HepG2 (cell line): ENCODE results near the gene DNAJC5. TPM values are rescaled to one million over a fixed set of nuclear protein-coding genes. Genes with fewer than 3 reads are reported as not detected.

ENCODE experiments used
- ATAC-seq: fragments of 200-7000 bp; cut with Tn5 transposase; 3 replicates; pipeline ENCODE4 v1.9.1; 2020; ENCODE audit warnings: mild to moderate bottlenecking, moderate library complexity
- BruUV-seq: library from RNA; stranded (reverse); fragments of 400-500 nt; replicated peaks from 2 replicates; lab custom pipeline; 2021; lab: Mats Ljungman, UMichigan
- CTCF ChIA-PET: fragments of 300-600 bp; formaldehyde crosslinking; extraction: SDS; loops from one replicate; lab custom pipeline; 2021; ENCODE audit warnings: low total read pairs, inconsistent platforms, low intra/inter-chr PET ratio; lab: Yijun Ruan, JAX
- POLR2A ChIA-PET: fragments of 350-600 bp; sonication (Branson Sonifier 250); formaldehyde crosslinking; loops from one replicate; lab custom pipeline; 2020; ENCODE audit warnings: antibody characterized with exemption, inconsistent platforms; lab: Yijun Ruan, JAX
- DNase-seq: peaks from one replicate; pipeline ENCODE4 v3.0.0-alpha.2; 2015; ENCODE audit warnings: low spot score
- FAIRE-seq: peaks from 3 replicates; lab custom pipeline; 2011; peaks lifted over from hg19 to GRCh38; lab: Jason Lieb, UNC
- H2AFZ ChIP-seq: one replicate; pipeline ENCODE4 v1.6.1; 2011; ENCODE audit warnings: low read length, inconsistent platforms
- H3K27ac ChIP-seq: fragments of 300-600 bp; 3 replicates; pipeline ENCODE4 v1.8.0; 2011; ENCODE audit warnings: mixed run types, mild to moderate bottlenecking, mixed read lengths, low read length, inconsistent platforms; ENCODE audit not compliant: insufficient read depth; ENCODE audit errors: extremely low read length
- H3K27me3 ChIP-seq, 2 experiments: fragments of 200-600 bp in 1 of 2; 2 replicates in 1 of 2; 3 replicates in 1 of 2; pipeline versions ENCODE4 v1.6.0 to v1.8.0; 2011; ENCODE audit warnings: low read length in 2 of 2, mild to moderate bottlenecking in 2 of 2, moderate library complexity in 2 of 2, inconsistent platforms in 1 of 2; ENCODE audit not compliant: insufficient read depth in 2 of 2, control insufficient read depth in 1 of 2
- H3K36me3 ChIP-seq, 2 experiments: fragments of 200-600 bp in 1 of 2; replicated peaks in 1 of 2; 2 replicates in 1 of 2; 3 replicates in 1 of 2; pipeline versions ENCODE4 v1.5.1 to v1.8.0; 2011; ENCODE audit warnings: low read length in 2 of 2, inconsistent platforms in 1 of 2; ENCODE audit not compliant: insufficient read depth in 2 of 2, control insufficient read depth in 1 of 2
- H3K4me1 ChIP-seq: 2 replicates; pipeline ENCODE4 v1.5.1; 2012; ENCODE audit warnings: low read length, inconsistent platforms; ENCODE audit not compliant: insufficient read depth
- H3K4me2 ChIP-seq: 2 replicates; pipeline ENCODE4 v1.6.0; 2011; ENCODE audit warnings: low read depth, low read length, inconsistent platforms
- H3K4me3 ChIP-seq, 3 experiments: fragments of 200-600 bp in 1 of 3; sonication (generic), shearing (Covaris generic) in 1 of 3; replicated peaks in 1 of 3; 2 replicates each; pipeline ENCODE4 v1.5.1; 2011 to 2016; ENCODE audit warnings: low read length in 3 of 3, inconsistent platforms in 2 of 3, low read depth in 2 of 3, mild to moderate bottlenecking in 2 of 3, control low read depth in 1 of 3, mixed read lengths in 1 of 3; ENCODE audit not compliant: insufficient read depth in 1 of 3
- H3K79me2 ChIP-seq: one replicate; pipeline ENCODE4 v1.6.1; 2011; ENCODE audit warnings: low read length, inconsistent platforms; ENCODE audit not compliant: insufficient read depth
- H3K9ac ChIP-seq: 2 replicates; pipeline ENCODE4 v1.6.0; 2011; ENCODE audit warnings: mild to moderate bottlenecking, low read depth, low read length, inconsistent platforms; ENCODE audit not compliant: insufficient read depth
- H3K9me3 ChIP-seq: 2 replicates; pipeline ENCODE4 v1.5.1; 2012; ENCODE audit warnings: mild to moderate bottlenecking, low read length
- H4K20me1 ChIP-seq: 2 replicates; pipeline ENCODE4 v1.6.0; 2011; ENCODE audit warnings: inconsistent platforms, mild to moderate bottlenecking, low read length, moderate library complexity; ENCODE audit not compliant: insufficient read depth
- E2F5 ChIP-seq: sonication (generic); formaldehyde crosslinking; conservative IDR thresholded peaks from 2 replicates; pipeline ENCODE4 v1.4.0; 2020; ENCODE audit warnings: missing genetic modification reagents
- FOXC1 ChIP-seq: sonication (generic); formaldehyde crosslinking; IDR thresholded peaks from 2 replicates; pipeline ENCODE4 v1.8.0; 2022; ENCODE audit warnings: mild to moderate bottlenecking, missing genetic modification reagents, borderline replicate concordance
- GTF2F1 ChIP-seq: fragments of 150-350 bp; IDR thresholded peaks from 2 replicates; pipeline ENCODE4 v1.6.1; 2014; ENCODE audit warnings: low read length
- IRF1 ChIP-seq: sonication (generic); formaldehyde crosslinking; IDR thresholded peaks from 2 replicates; pipeline ENCODE4 v1.4.0; 2020; ENCODE audit warnings: low read depth, mild to moderate bottlenecking, missing genetic modification reagents
- ISL2 ChIP-seq: sonication (generic); formaldehyde crosslinking; IDR thresholded peaks from 2 replicates; pipeline ENCODE4 v1.5.0; 2020; ENCODE audit warnings: missing genetic modification reagents
- PHF8 ChIP-seq: sonication (generic); formaldehyde crosslinking; IDR thresholded peaks from 2 replicates; pipeline ENCODE4 v1.5.0; 2020; ENCODE audit warnings: missing genetic modification reagents
- ZNF205 ChIP-seq: IDR thresholded peaks from 2 replicates; pipeline ENCODE4 v1.6.1; 2018; ENCODE audit warnings: missing biosample characterization, missing genetic modification reagents
- ZNF281 ChIP-seq: sonication (generic); formaldehyde crosslinking; IDR thresholded peaks from 2 replicates; pipeline ENCODE4 v1.4.0; 2020; ENCODE audit warnings: missing genetic modification reagents, borderline replicate concordance
- ZNF768 ChIP-seq: sonication (generic); formaldehyde crosslinking; IDR thresholded peaks from 2 replicates; pipeline ENCODE4 v1.4.0; 2020; ENCODE audit warnings: missing genetic modification reagents
- whole genome bisulfite sequencing: methylation state at CpG from one replicate; pipeline ENCODE4 v1.1.6; 2017; ENCODE audit warnings: low lambda C conversion rate; 5-methylcytosine and 5-hydroxymethylcytosine counted together
- in situ Hi-C: cut with HindIII; loops from 2 replicates; pipeline ENCODE4 v1.10.0; 2017; ENCODE audit warnings: low pct_unique_long_range_greater_than_20kb; ENCODE audit not compliant: extremely low pct_ligation_motif_present
- intact Hi-C: fragments of 100-400 bp; cut with micrococcal nuclease; formaldehyde crosslinking; loops from one replicate; pipeline ENCODE4 v1.10.0; 2022; ENCODE audit not compliant: unreplicated experiment
- polyA plus RNA-seq, 8 experiments: library from polyadenylated mRNA; depleted of rRNA in 3 of 8; stranded (reverse) in 7 of 8; unstranded in 1 of 8; fragments of >200 nt; fragmentation: Illumina TruSeq in 4 of 8; extraction: Trizol in 4 of 8; gene quantifications; 2 replicates each; pipeline versions ENCODE4 v1.2.1 to v1.2.3, GENCODE V29; 2011 to 2016; ENCODE audit warnings: low read depth in 4 of 8, missing spikeins in 1 of 8, mixed read lengths in 1 of 8; ENCODE audit not compliant: insufficient read depth in 1 of 8
- total RNA-seq, 5 experiments: library from RNA; depleted of rRNA; stranded (reverse); fragments of >200 nt; fragmentation: Illumina TruSeq; extraction: Trizol; gene quantifications; 2 replicates each; pipeline ENCODE4 v1.2.3, GENCODE V29; 2016; ENCODE audit warnings: low read depth in 1 of 5

The DNAJC5 gene
- total and polyA plus RNA-seq, 2 of the 13 experiments (the other 11 are each of a cell fraction or from before 2014, with no cell fraction given) = 42.8 to 64.5 TPM

- TF ChIP-seq E2F5 (CRISPR knock-in tag) (no peak), IRF1 (no peak), ZNF205 (no peak), ZNF281 (CRISPR knock-in tag) (no peak), ISL2 (CRISPR knock-in tag) (no peak), PHF8 (CRISPR knock-in tag) (no peak), GTF2F1 (no peak)
Measured at GRCh38 chr20:63913768-63914167, 18.8 kb downstream of the DNAJC5 start (continued).

- WGBS = 95% methylated on average over 6 of the region's 6 CpGs
- Histone ChIP-seq H4K20me1 (peaks cover 13% of the 10 kb centered on the region; the same call in 1 of the 2 replicates), H3K9me3 (no peaks in the 10 kb centered on the region), H3K27ac (no peak overlapping the region), H3K4me1 (peaks cover 23% of the 10 kb centered on the region), H3K79me2 (peaks cover 58% of the 10 kb centered on the region), H3K36me3 (peaks cover 9 to 24% of the 10 kb centered on the region in 2 experiments; a peak in 4 of 5 replicates), H2AFZ (no peak overlapping the region), H3K4me2 (no peak overlapping the region), H3K27me3 (no peaks in the 10 kb centered on the region)
- CTCF ChIA-PET = no interaction called here
- no peak for DNase-seq
- in situ Hi-C loops = no loop called here
- no TSS peak for BruUV-seq
- TF ChIP-seq FOXC1 (no peak), ZNF768 (peak; percentile 34; the same call in 1 of the 2 replicates)
- TF ChIP-seq, all 625 proteins: peak for 1
- FAIRE-seq (no peak), ATAC-seq (no peak; the same call in 2 of the 3 replicates)
- Histone ChIP-seq H3K4me3 (no peak overlapping the region), H3K9ac (no peak overlapping the region)
- POLR2A ChIA-PET = no interaction called here
- intact Hi-C loops = no loop called here
Measured at GRCh38 chr20:63915471-63915870, 20.5 kb downstream of the DNAJC5 start.
